Tibial nerve (tissue), 4 donors: ENCODE results near the gene CMTM5.
"Not testable (repeated sequence)": the region's sequence is repeated elsewhere in the genome, so short reads cannot be mapped to it uniquely, and the experiment has no call there.

ENCODE experiments used
- CTCF ChIP-seq, 5 experiments: fragments of 200-600 bp in 3 of 5; fragments of 450-650 bp in 2 of 5; sonication (generic) in 3 of 5; IDR thresholded peaks; one replicate each; pipeline ENCODE4 v1.5.1; 2016 to 2019; ENCODE audit warnings: antibody characterized with exemption in 5 of 5, mild to moderate bottlenecking in 3 of 5, moderate library complexity in 2 of 5
- EP300 ChIP-seq, 2 donors: sonication (generic); formaldehyde crosslinking; IDR thresholded peaks; one replicate each; pipeline ENCODE4 v1.6.1; 2017; ENCODE audit warnings: antibody characterized with exemption in 2 of 2, mild to moderate bottlenecking in 1 of 2
- POLR2A ChIP-seq, 2 donors: fragments of 450-650 bp; IDR thresholded peaks; one replicate each; pipeline ENCODE4 v1.6.1; 2017; ENCODE audit warnings: antibody characterized with exemption in 2 of 2, mild to moderate bottlenecking in 2 of 2, moderate library complexity in 2 of 2

DNA sequence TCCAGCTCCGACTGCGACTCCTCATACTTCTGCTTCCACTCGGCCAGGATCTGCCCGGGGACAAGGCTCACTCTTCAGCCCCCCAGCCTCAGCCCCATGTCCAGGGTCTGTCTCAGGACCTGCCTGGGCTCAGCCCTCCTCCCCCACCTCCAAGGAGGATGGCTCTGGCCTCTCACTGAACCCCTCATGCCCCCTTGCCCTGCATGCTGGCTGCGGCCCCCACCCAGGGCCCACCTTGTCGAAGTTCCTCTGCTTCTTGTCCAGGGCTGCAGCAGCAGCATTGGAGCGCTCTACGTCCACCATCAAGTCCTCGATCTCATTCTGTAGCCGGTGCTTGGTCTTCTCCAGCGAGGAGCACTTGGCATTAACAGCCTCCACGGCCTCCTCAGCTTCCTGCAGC lies 40.4 kb downstream of the CMTM5 start:
- TF ChIP-seq POLR2A, CTCF, EP300 (IDR thresholded peaks at IDR 0.05): not testable (repeated sequence)
